Anterior cingulate cortex (tissue), 58 donors: ENCODE results near the gene CWC27.

Experiments used
- DNase-seq, 58 donors: peaks; one replicate each; lab custom pipeline; 2025; lab: John Stamatoyannopoulos, UW

CWC27 gene

DNA sequence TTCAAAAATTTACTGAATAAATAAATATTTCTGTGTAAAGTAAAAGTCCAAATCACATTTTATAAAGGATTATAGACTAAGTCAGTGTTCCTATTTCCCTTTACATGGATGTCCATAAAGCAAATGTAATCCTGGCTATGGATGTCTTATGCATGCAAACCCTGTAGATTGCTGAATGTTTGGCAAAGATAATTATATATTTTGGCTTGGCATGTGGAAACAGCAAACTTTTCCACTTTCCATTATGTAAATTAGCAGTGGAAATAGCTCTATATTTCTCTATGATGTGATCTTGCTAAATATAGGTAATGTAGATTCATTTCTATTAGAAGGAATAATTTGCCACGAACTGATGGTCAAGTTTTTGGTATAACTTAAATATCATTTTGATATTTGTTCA is 66.5 kb downstream of the CWC27 start:
- DNase-seq: no peak

DNA sequence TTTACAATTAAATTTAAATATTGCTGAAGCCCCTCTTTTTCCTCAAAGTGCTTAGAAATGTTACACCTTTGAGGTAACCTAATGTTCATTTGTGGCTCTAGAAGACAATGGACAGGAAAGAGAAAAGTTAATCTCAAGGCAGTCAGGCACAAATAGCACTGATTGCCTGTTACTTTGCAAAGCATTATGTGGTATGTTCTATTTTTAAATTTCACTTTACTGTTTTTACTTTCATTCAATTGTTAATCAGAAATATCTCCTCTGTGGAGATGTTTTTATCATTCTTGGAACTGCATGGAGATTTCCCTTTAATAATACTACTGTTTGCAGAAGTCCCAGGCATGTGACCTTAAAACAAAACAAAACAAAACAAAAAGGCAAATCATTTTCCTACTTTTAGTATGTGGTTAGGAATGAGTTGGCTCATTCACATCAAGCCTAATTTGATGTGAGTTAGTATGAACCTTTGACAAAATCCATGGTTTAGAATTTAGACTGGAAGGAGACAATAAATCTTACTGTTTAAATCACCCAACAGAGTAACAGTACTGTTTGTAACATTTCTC is 67.5 kb downstream of the CWC27 start:
- no peak for DNase-seq

DNA sequence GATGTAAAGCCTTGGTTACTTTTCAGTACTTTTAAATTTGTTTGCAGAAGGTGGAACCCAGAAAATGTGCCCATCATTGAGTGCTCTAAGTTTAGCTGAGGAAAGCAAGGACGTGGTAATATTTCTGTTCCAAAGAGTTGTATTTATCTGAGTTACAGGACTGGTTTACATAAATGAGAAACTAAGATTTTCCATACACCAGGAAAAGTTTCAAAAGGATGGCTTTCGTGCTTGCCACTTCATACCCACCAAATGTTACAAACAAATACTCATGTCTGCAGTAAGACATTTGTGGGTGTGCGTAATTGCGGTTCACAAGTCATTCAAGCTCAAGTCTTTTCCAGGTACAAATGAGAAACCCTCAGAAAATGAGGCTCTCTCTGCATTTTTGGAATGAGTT is 68.1 kb downstream of the CWC27 start:
- no peak for DNase-seq

- no peak for DNase-seq
These were observed 69.6 kb downstream of the CWC27 start for GRCh38 chr5:64838376-64838775.

GRCh38 chr5:64838803-64839202 is 70.1 kb downstream of the CWC27 start:
- no peak for DNase-seq

- no peak for DNase-seq
These were observed 71.2 kb downstream of the CWC27 start for GRCh38 chr5:64839936-64840335.

- DNase-seq: no peak
These were observed 72.2 kb downstream of the CWC27 start for GRCh38 chr5:64840958-64841357.

- no peak for DNase-seq
These were observed 85.0 kb downstream of the CWC27 start for GRCh38 chr5:64853777-64854176.

- no peak for DNase-seq
These were observed 86.1 kb downstream of the CWC27 start for GRCh38 chr5:64854855-64855254.

DNA sequence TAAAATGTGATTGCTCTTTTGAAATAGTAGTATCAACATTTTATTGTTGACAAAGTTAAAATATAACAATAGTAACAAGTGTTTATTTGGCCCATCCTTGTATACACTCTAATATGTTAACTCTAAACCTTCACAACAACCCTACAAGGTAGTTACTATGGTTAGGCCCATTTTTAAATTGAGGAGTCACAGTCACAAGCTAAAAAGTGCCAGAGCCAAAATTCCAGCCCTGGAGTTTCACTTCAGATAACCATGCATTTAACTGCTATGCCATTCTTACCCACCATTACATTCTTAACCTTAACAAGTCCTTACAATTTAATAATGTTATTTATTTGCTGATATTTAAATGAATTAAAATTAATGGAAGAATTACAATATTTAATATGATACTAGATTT is 91.2 kb downstream of the CWC27 start:
- DNase-seq: no peak

GRCh38 chr5:64861281-64861680 is 92.6 kb downstream of the CWC27 start:
- no peak for DNase-seq

- no peak for DNase-seq
These were observed 95.4 kb downstream of the CWC27 start for GRCh38 chr5:64864171-64864570.

GRCh38 chr5:64865662-64866061 is 96.9 kb downstream of the CWC27 start:
- DNase-seq: no peak

DNA sequence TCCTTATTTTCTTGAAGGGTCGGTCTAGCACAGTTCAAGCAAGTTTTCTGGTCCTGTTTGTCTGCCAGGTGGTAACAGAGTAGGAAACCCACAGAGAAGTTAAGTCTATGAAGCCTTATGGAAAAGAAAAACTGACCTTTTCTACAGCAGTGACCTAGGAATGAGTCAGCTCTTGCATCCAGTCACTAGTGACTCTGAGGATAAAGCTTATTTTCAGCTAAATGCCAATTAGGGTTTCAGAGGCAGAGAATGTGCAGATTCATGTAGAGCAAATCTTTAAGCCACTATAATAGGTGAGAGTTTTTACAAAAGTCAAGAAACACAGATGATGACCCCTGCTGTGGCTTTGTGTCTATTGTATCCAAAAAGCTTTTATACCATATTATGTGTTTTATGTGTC is 100.7 kb downstream of the CWC27 start:
- no peak for DNase-seq

DNA sequence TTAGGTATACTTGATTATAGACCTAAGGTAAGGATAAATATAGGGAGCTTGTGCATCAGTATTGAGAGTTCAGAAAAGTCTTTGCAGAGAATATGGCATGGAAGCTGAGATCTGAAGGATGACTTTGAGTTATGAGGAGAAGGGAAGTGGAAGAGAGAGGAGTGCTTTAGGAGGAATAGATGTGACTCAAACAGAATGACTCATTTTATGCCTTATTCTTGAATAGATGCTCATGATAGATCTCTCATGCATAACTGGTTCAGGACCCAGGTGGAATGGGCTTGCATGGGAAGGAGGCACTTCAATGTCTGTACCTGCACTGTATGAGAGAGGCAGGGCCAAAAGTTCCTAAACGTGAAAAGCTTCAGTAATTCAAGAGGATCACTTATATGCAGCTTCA is 103.3 kb downstream of the CWC27 start:
- no peak for DNase-seq

DNA sequence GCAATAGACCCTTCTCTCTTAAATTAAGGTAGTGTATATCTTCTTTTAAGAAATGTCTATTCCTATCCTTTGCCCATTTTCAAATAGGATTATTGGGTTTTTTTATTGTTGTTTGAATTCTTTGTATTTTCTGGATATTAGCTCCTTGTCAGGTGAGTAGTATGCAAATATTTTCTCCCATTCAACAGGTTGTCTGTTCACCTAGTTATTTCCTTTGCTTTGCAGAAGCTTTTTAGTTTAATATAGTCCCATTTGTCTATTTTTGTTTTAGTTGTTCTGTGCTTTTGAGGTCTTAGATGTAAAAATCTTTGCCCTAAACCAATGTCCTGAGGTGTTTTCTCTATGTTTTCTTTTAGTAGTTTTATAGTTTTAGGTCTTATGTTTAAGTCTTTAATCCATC is 104.7 kb downstream of the CWC27 start:
- no peak for DNase-seq

DNA sequence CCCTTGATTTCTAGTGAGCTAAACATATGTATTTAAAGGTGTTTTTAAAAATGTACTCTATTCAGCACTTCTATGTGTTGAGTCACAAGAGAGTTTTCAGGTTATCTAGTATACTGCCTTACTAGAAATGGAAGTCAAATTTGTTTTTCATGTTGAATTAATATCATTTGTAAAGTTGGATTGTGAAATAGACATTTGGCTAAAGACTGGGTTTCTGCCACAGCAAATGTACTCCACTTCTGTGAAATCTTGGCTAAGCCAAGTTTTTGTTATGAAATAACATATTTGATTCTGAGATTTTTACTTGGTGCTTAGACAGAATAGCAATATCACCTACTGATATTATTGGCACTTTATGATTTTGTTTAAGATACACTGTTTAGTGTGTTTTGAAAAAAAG is 106.0 kb downstream of the CWC27 start:
- no peak for DNase-seq

DNA sequence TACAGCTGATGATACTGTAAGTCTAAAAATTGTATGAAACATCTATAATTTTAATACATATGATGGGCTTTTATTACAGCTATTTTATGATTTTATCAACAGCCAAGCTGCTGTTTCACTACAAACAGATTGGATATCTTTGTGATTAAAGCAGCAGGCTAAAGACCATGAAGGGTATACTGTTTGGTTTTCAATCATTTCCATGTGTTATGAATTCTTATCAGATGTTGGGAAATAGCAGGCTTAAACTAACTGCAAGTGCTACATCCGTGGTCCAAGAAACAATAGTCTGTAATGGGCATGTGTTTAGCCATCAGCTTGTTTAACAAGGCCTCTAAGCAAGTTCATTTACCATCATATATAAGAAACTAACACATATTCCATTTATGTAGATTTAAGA is 107.5 kb downstream of the CWC27 start:
- no peak for DNase-seq

DNA sequence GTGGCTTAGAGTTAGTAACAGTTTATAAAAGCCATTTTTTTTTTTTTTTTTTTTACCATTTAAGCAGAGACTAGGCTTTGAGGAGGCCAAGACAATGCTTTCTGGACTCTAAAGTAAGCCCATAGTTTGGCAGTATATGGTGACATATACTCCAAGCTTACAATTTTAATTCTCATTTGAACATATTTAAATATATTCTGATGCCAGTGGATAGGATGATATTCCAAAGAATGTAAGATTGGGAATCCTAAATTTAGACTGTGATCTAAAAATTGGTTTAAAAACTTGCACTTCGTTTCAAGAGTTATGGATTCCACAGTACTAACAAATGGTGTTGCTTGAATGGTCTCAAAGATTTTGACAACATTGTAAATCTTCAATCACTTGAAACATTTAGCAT is 112.1 kb downstream of the CWC27 start:
- no peak for DNase-seq

- DNase-seq: no peak
These were observed 115.2 kb downstream of the CWC27 start for GRCh38 chr5:64883912-64884311.

DNA sequence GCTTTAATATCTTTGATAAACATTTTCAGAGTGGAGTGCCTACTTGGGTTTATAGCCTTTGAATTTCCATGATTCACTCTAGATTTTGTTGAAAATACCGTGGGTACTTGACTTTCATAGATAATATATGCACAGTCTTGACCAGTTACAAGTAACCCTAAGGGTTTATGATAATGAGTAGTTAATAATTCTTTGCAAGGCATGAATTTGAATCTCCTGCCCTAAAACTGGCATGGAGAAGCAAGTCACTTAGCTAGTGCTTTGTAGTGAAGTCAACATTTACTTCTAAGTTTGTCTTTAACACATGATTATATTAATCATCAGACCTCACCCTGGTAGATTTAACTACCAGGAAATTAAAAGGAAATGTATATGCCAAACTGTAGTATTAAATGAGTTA is 115.8 kb downstream of the CWC27 start:
- DNase-seq: no peak

DNA sequence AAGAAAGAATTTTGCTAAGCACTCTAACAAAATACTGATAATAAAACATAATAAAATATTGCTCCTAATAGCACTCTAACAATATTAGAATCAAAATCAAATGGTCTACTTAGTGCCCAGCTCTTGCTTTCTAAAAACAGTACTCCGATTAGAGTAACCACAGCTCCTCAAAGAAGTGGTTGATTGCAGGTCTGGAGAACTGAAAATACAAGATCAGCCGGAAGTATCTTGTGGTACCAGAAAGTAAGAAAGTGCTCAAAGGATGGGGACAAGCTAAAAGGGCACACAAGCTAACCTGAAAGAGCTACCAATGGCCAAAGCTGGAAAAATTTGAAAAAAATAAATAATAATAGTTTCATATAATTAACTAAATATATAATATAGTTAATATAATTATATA is 119.2 kb downstream of the CWC27 start:
- DNase-seq: no peak

DNA sequence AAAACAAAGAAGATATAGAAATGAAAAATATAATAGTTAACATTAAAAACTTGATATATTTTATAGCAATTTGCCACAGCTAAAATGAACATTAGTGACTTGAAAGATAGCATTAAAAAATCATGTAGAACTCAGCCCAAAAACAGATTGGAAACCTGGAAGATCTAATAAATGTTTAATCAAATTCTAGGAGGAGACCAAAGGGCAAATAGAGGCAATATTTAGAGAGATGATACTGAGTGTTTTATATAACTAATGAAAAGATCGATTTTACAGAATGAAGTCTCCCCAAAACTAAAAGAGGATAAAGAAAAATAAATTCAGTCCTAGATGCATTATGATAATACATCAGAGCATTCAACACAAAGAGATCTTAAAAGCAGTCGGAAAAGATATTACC is 127.0 kb downstream of the CWC27 start:
- DNase-seq: no peak
